HepG2 (cell line): ENCODE results near the gene PCCB.

Experiments used
- CBX5 ChIP-seq: sonication (generic); formaldehyde crosslinking; IDR thresholded peaks from 2 replicates; pipeline ENCODE4 v1.4.0; 2020; ENCODE audit warnings: missing genetic modification reagents, borderline replicate concordance
- EZH2 ChIP-seq: conservative IDR thresholded peaks from 2 replicates; pipeline ENCODE4 v1.6.1; 2012; ENCODE audit warnings: mild to moderate bottlenecking, low read depth, low read length, moderate library complexity
- KLF16 ChIP-seq, 2 experiments: sonication (generic) in 1 of 2; formaldehyde crosslinking in 1 of 2; IDR thresholded peaks; 2 replicates each; pipeline versions ENCODE4 v1.6.1 to v1.8.0; 2016 to 2023; ENCODE audit warnings: missing genetic modification reagents in 2 of 2, missing compliant biosample characterization in 1 of 2

- TF ChIP-seq CBX5 (CRISPR knock-in tag) (no peak), EZH2 (no peak), KLF16 (CRISPR knock-in tag; IDR thresholded peaks at IDR 0.05) (no peak)
Measured at GRCh38 chr3:136353461-136353860, 103.3 kb downstream of the PCCB start.
